Measurements from ENCODE around the gene LAGE3.

- no peak for TF ChIP-seq CTCF (optimal IDR thresholded peaks at IDR 0.05 in 1 of 3, IDR thresholded peaks at IDR 0.05 in 1 of 3, conservative IDR thresholded peaks at IDR 0.05 in 1 of 3; ENCODE audit: extremely low read depth in 1 of 3, insufficient read depth in 2 of 3, low read length in 3 of 3)
- TF ChIP-seq EZH2 (IDR thresholded peaks at IDR 0.05; ENCODE audit: low read length) = no peak
Measured at GRCh38 chrX:154446430-154446829, 32.7 kb downstream of the LAGE3 start.
